ENCODE data around the gene ASPN.

The ASPN gene

GRCh38 chr9:92468206-92468605 lies 14.1 kb downstream of the ASPN start:
- DNase-seq (ENCODE audit: low read depth), result no peak

- no peak for DNase-seq (ENCODE audit: low read depth)
These were observed 14.8 kb downstream of the ASPN start for GRCh38 chr9:92467511-92467910.

GRCh38 chr9:92467041-92467440 lies 15.3 kb downstream of the ASPN start:
- no peak for DNase-seq (ENCODE audit: low read depth)

- no peak for DNase-seq (ENCODE audit: low read depth)
These were observed 18.3 kb downstream of the ASPN start for GRCh38 chr9:92463984-92464383.

GRCh38 chr9:92463387-92463786 lies 18.9 kb downstream of the ASPN start:
- no peak for DNase-seq (ENCODE audit: low read depth)

GRCh38 chr9:92457576-92457975 lies 24.7 kb downstream of the ASPN start:
- no peak for DNase-seq (ENCODE audit: low read depth)

- no peak for DNase-seq (ENCODE audit: low read depth)
These were observed 27.1 kb downstream of the ASPN start for GRCh38 chr9:92455217-92455616.

GRCh38 chr9:92446536-92446935 lies 35.8 kb downstream of the ASPN start:
- no peak for DNase-seq (ENCODE audit: low read depth)

GRCh38 chr9:92444841-92445240 lies 37.5 kb downstream of the ASPN start:
- DNase-seq (ENCODE audit: low read depth), result no peak

GRCh38 chr9:92440751-92441046 lies 41.6 kb downstream of the ASPN start:
- no peak for DNase-seq (ENCODE audit: low read depth)

GRCh38 chr9:92439921-92440750 lies 42.2 kb downstream of the ASPN start:
- DNase-seq (ENCODE audit: low read depth), result no peak

GRCh38 chr9:92438900-92439526 lies 43.3 kb downstream of the ASPN start:
- DNase-seq (ENCODE audit: low read depth), result no peak

GRCh38 chr9:92435263-92435662 lies 47.0 kb downstream of the ASPN start:
- DNase-seq (ENCODE audit: low read depth), result no peak

- no peak for DNase-seq (ENCODE audit: low read depth)
These were observed 49.2 kb downstream of the ASPN start for GRCh38 chr9:92432972-92433548.

GRCh38 chr9:92432350-92432749 lies 50.0 kb downstream of the ASPN start:
- no peak for DNase-seq (ENCODE audit: low read depth)

GRCh38 chr9:92429836-92430235 lies 52.5 kb downstream of the ASPN start:
- no peak for DNase-seq (ENCODE audit: low read depth)

GRCh38 chr9:92426501-92427145 lies 55.7 kb downstream of the ASPN start:
- DNase-seq (ENCODE audit: low read depth), result no peak

GRCh38 chr9:92425474-92425873 lies 56.8 kb downstream of the ASPN start:
- no peak for DNase-seq (ENCODE audit: low read depth)

- DNase-seq (ENCODE audit: low read depth), result no peak
These were observed 58.0 kb downstream of the ASPN start, which contains the start of gene OMD for GRCh38 chr9:92424340-92424739. TSS of gene OMD (minus strand) at chr9:92424471. CDS start at chr9:92417558, 6,913 bp downstream.

- no peak for DNase-seq (ENCODE audit: low read depth)
These were observed 58.7 kb downstream of the ASPN start for GRCh38 chr9:92423612-92424011.

GRCh38 chr9:92422611-92423338 lies 59.5 kb downstream of the ASPN start:
- DNase-seq (ENCODE audit: low read depth), result no peak

GRCh38 chr9:92414566-92414965 lies 67.7 kb downstream of the ASPN start:
- no peak for DNase-seq (ENCODE audit: low read depth)
